Activated CD4-positive, alpha-beta T cell treated with anti-CD3 and anti-CD28 coated beads, Interleukin-2, amount 10 ng/mL, durations not matched to agents 24 days and 14 days (primary cell): ENCODE data around the gene CEP57L1. TPM values are rescaled to one million over a fixed set of nuclear protein-coding genes. Genes with fewer than 3 reads are reported as not detected.
A peak's percentile ranks its signal among the peaks of the same experiment; 100 is the strongest.
"Not testable (repeated sequence)": the region's sequence is repeated elsewhere in the genome, so short reads cannot be mapped to it uniquely, and the experiment has no call there.

Experiments
- DNase-seq: peaks from one replicate; pipeline ENCODE4 v3.0.0; 2022
- H3K27ac Mint-ChIP-seq: one replicate; pipeline ENCODE4 v1.8.0; 2022; ENCODE audit warnings: mild to moderate bottlenecking, mixed read lengths
- H3K27me3 Mint-ChIP-seq: one replicate; pipeline ENCODE4 v1.8.0; 2022; ENCODE audit warnings: mixed read lengths
- H3K36me3 Mint-ChIP-seq: one replicate; pipeline ENCODE4 v1.8.0; 2022; ENCODE audit warnings: low read depth, mild to moderate bottlenecking, mixed read lengths
- H3K4me1 Mint-ChIP-seq: one replicate; pipeline ENCODE4 v1.8.0; 2021; ENCODE audit warnings: mixed read lengths
- H3K4me3 Mint-ChIP-seq: one replicate; pipeline ENCODE4 v1.8.0; 2022; ENCODE audit warnings: mild to moderate bottlenecking, moderate library complexity, mixed read lengths
- H3K9me3 Mint-ChIP-seq: one replicate; pipeline ENCODE4 v1.8.0; 2021; ENCODE audit warnings: mixed read lengths
- intact Hi-C: fragments of 100-400 bp; cut with micrococcal nuclease; formaldehyde crosslinking; loops from one replicate; pipeline ENCODE4 v1.15.1; 2023
- total RNA-seq: library from RNA; stranded (reverse); gene quantifications from 2 replicates; pipeline ENCODE4 v1.2.3, GENCODE V29; 2022

The CEP57L1 gene
- total RNA-seq, 1 donor from 2014 or later = 15.3 TPM

DNA sequence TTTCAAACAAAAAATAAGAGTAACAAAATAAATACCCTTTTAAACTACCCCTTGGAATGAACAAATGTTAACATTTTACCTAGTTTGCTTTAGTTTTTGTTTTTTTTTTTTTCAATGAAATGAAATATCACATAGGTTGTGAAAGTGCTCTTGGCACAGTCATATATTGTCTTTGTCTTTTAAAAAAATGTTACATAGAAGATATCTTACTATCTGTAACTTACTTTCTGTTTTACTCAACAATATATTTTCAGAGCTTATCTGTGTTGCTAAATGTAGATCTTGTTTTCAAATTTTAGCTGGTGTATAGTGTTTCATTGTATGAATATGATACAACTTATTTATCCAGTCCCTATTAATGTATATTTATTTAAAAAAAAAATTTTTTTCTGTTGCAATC lies 8.6 kb downstream of the CEP57L1 start:
- Mint-ChIP-seq H3K27me3 (no peaks in the 10 kb centered on the region), H3K4me3 (no peak overlapping the region), H3K27ac (no peak overlapping the region), H3K36me3 (peaks cover 11% of the 10 kb centered on the region), H3K4me1 (peaks cover 4% of the 10 kb centered on the region), H3K9me3 (no peaks in the 10 kb centered on the region)
- no peak for DNase-seq
- intact Hi-C loops = no loop called here

DNA sequence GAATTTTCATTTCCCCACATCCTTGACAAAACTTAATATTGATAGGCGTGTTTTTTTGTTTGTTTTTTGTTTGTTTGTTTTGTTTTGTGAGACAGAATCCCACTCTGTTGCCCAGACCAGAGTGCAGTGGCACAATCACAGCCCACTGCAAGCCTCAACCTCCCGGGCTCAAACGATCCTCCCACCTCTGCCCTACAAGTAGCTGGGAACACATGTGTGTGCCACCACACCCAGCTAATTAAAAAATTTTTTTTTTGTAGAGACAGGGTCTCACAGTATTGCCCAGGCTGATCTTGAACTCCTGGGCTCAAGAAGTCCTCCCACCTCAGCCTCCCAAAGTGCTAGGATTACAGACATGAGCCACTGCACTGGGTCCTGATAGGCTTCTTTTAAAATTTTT lies 9.2 kb downstream of the CEP57L1 start:
- Mint-ChIP-seq H3K4me1 (peaks cover 1% of the 10 kb centered on the region), H3K9me3 (no peaks in the 10 kb centered on the region), H3K36me3 (peaks cover 8% of the 10 kb centered on the region), H3K27ac (no peak overlapping the region), H3K4me3 (no peak overlapping the region), H3K27me3 (no peaks in the 10 kb centered on the region)
- DNase-seq = peak; percentile 51
- intact Hi-C loops = no loop called here

DNA sequence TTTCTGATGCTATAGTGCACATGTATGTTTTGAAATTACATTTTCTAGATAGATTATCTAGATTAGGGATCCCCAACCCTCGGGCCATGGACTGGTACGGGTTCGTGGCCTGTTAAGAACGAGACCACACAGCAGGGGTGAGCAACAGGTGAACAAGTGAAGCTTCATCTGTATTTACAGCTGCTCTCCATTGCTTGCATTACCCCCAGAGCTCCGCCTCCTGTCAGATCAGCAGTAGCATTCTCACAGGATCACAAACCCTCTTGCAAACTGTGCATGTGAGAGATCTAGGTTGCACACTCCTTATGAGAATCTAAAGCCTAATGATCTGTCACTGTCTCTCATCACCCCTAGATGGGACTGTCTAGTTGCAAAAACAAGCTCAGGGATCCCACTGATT lies 10.4 kb downstream of the CEP57L1 start:
- peaks cover 9% of the 10 kb centered on the region for H3K9me3 Mint-ChIP-seq
- intact Hi-C loops = no loop called here
- H3K36me3 Mint-ChIP-seq = peaks cover 16% of the 10 kb centered on the region
- peak; percentile 53 for DNase-seq
- H3K4me3 Mint-ChIP-seq = no peak overlapping the region
- H3K27ac Mint-ChIP-seq = no peak overlapping the region
- peaks cover 1% of the 10 kb centered on the region for H3K4me1 Mint-ChIP-seq
- no peaks in the 10 kb centered on the region for H3K27me3 Mint-ChIP-seq

- H3K27ac Mint-ChIP-seq, H3K4me3 Mint-ChIP-seq, H3K4me1 Mint-ChIP-seq, intact Hi-C loops, H3K27me3 Mint-ChIP-seq: not testable (repeated sequence)
- peak; percentile 14 for DNase-seq
- peaks cover 15% of the 10 kb centered on the region for H3K36me3 Mint-ChIP-seq
- H3K9me3 Mint-ChIP-seq = peaks cover 13% of the 10 kb centered on the region
These were observed 14.4 kb downstream of the CEP57L1 start for GRCh38 chr6:109109663-109110062.

DNA sequence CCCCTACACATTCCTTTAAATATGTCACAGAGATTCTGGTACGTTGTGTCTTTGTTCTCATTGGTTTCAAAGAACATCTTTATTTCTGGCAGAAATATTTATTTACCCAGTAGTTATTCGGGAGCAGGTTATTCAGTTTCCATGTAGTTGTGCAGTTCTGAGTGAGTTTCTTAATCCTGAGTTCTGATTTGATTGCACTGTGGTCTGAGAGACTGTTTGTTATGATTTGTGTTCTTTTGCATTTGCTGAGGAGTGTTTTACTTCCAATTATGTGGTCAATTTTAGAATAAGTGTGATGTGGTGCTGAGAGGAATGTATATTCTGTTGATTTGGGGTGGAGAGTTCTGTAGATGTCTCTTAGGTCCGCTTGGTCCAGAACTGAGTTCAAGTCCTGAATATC lies 17.4 kb downstream of the CEP57L1 start:
- peaks cover 13% of the 10 kb centered on the region for H3K9me3 Mint-ChIP-seq
- H3K27me3 Mint-ChIP-seq, DNase-seq, H3K4me3 Mint-ChIP-seq, H3K27ac Mint-ChIP-seq, intact Hi-C loops, H3K4me1 Mint-ChIP-seq: not testable (repeated sequence)
- H3K36me3 Mint-ChIP-seq = peaks cover 15% of the 10 kb centered on the region

DNA sequence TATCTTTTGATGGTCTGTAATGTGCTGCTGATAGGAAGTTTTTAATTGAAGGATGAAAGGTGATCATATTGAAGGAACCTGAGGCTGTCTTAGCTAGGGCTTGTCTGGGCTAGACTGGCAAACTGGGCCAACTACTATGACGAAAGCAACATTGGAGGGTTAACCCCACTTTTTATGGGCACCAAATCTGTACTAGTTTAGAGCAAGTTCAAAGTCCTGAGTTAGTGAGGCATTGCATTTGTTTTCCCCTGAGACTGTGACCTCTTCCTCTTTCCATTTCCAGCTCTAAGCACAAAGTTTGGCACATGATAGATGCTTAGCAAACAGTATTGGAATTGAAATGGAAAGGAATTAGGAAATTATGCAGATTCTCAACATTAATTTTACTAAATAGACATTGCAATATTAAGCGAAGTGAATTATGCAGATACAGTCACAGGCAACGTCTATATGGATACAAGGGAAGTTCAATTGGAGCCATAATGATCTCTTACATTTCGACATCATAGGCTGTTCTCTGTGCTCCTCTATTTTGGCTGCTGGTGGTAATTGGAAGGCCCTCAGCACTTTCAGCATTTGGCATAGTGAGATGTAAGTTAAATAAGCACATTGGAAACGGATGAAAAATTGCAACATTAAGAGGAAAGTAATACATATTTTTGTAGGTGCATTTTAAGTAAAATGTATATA lies 22.2 kb downstream of the CEP57L1 start:
- no peak overlapping the region for H3K4me3 Mint-ChIP-seq

GRCh38 chr6:109118337-109118736 lies 23.0 kb downstream of the CEP57L1 start:
- H3K27ac Mint-ChIP-seq = no peak overlapping the region
- peaks cover 20% of the 10 kb centered on the region for H3K4me1 Mint-ChIP-seq
- DNase-seq = no peak
- no peaks in the 10 kb centered on the region for H3K9me3 Mint-ChIP-seq
- intact Hi-C loops = no loop called here
- H3K36me3 Mint-ChIP-seq = peaks cover 3% of the 10 kb centered on the region
- no peak overlapping the region for H3K4me3 Mint-ChIP-seq
- no peaks in the 10 kb centered on the region for H3K27me3 Mint-ChIP-seq

More for the DNA sequence above, 22.2 kb downstream of the CEP57L1 start:
- peaks cover 3% of the 10 kb centered on the region for H3K36me3 Mint-ChIP-seq
- DNase-seq = peak; percentile 33
- no peak overlapping the region for H3K27ac Mint-ChIP-seq
- no peaks in the 10 kb centered on the region for H3K9me3 Mint-ChIP-seq
- peaks cover 23% of the 10 kb centered on the region for H3K4me1 Mint-ChIP-seq
- H3K27me3 Mint-ChIP-seq = no peaks in the 10 kb centered on the region
- intact Hi-C loops = no loop called here

DNA sequence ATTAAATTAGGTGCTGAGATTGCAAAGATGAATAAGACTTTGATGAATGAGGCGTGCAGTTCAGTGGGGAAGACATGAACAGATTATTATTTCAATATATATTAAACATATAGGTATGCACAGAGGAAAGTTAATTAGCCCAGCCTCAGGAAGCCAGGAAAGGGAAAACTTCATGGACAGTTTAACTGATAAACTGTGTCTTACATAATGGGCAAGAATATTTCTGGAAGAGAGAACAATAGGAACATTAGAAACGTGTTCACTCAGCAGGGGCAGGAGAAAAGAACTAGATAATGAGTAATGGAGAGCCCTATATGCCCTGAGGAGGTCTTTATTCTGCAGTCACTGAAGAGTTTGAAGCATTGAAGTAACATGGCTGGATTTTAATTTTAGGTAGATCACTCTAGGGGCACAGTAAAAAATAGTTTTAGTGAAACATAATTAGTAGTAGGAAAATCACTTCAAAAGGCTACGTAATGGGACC lies 23.6 kb downstream of the CEP57L1 start:
- Mint-ChIP-seq H3K36me3 (peaks cover 6% of the 10 kb centered on the region), H3K4me1 (peaks cover 22% of the 10 kb centered on the region), H3K27ac (no peak overlapping the region), H3K27me3 (no peaks in the 10 kb centered on the region), H3K9me3 (no peaks in the 10 kb centered on the region), H3K4me3 (no peak overlapping the region)
- intact Hi-C loops = no loop called here
- no peak for DNase-seq

GRCh38 chr6:109121411-109121810 lies 26.1 kb downstream of the CEP57L1 start:
- Mint-ChIP-seq H3K4me1 (peaks cover 22% of the 10 kb centered on the region), H3K36me3 (peaks cover 6% of the 10 kb centered on the region), H3K4me3 (no peak overlapping the region), H3K9me3 (no peaks in the 10 kb centered on the region), H3K27me3 (no peaks in the 10 kb centered on the region), H3K27ac (no peak overlapping the region)
- peak; percentile 20 for DNase-seq
- intact Hi-C loops = no loop called here

DNA sequence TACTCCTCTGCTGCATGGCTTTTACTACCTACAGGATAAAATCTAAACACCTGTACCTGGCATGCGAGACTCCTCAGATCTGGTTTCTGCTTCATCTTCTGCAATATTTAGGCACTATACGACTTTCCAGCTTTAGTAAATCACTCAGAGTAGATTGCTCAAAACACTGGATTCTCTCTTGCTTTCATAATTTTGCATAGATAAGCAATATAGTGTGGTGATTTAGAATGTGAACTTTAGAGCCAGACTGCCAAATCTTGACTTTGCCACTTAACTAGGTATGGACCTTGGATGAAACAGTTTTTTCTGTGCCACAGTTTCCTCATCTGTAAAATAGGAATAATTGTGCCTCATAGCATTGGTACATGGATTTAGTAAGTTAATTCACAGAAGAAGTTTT lies 28.9 kb downstream of the CEP57L1 start:
- Mint-ChIP-seq H3K4me3 (no peak overlapping the region), H3K27me3 (no peaks in the 10 kb centered on the region), H3K36me3 (peaks cover 6% of the 10 kb centered on the region), H3K9me3 (no peaks in the 10 kb centered on the region), H3K27ac (no peak overlapping the region), H3K4me1 (peaks cover 20% of the 10 kb centered on the region)
- intact Hi-C loops = no loop called here
- no peak for DNase-seq

DNA sequence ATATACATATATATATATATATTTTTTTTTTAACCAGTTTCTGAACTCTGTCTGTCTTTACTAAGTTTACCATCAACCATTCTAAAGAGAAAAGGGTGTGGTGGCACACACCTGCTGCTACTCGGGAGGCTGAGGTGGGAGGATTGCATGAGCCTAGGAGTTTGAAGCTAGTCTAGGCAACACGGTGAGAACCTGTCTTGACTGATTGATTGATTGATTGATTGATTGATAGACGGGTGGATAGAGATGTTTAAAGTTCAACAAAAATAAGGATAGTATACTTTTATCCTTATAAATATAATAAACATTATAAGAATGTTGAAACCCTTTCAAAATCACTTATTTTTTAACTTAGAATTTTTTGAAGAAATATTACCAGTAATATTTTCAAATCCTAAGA lies 30.2 kb downstream of the CEP57L1 start:
- Mint-ChIP-seq H3K36me3 (peaks cover 9% of the 10 kb centered on the region), H3K4me1 (peaks cover 14% of the 10 kb centered on the region), H3K27me3 (no peaks in the 10 kb centered on the region), H3K4me3 (no peak overlapping the region), H3K27ac (no peak overlapping the region), H3K9me3 (no peaks in the 10 kb centered on the region)
- no peak for DNase-seq
- intact Hi-C loops = no loop called here

- Mint-ChIP-seq H3K36me3 (peaks cover 11% of the 10 kb centered on the region), H3K9me3 (peaks cover 4% of the 10 kb centered on the region), H3K4me1 (peaks cover 3% of the 10 kb centered on the region), H3K27me3 (no peaks in the 10 kb centered on the region), H3K4me3 (no peak overlapping the region), H3K27ac (no peak overlapping the region)
- intact Hi-C loops = no loop called here
- DNase-seq = no peak
These were observed 34.8 kb downstream of the CEP57L1 start for GRCh38 chr6:109130065-109130464.

DNA sequence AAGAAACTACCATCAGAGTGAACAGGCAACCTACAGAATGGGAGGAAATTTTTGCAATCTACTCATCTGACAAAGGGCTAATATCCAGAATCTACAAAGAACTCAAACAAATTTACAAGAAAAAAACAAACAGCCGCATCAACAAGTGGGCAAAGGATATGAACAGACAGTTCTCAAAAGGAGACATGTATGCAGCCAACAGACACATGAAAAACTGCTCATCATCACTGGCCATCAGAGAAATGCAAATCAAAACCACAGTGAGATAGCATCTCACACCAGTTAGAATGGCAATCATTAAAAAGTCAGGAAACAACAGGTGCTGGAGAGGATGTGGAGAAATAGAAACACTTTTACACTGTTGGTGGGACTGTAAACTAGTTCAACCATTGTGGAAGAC lies 40.3 kb downstream of the CEP57L1 start:
- H3K4me1 Mint-ChIP-seq, H3K27ac Mint-ChIP-seq, H3K4me3 Mint-ChIP-seq, H3K27me3 Mint-ChIP-seq, H3K9me3 Mint-ChIP-seq, intact Hi-C loops, DNase-seq: not testable (repeated sequence)
- H3K36me3 Mint-ChIP-seq = peaks cover 12% of the 10 kb centered on the region

GRCh38 chr6:109136039-109136438 lies 40.7 kb downstream of the CEP57L1 start:
- intact Hi-C loops, DNase-seq, H3K4me3 Mint-ChIP-seq, H3K27me3 Mint-ChIP-seq, H3K4me1 Mint-ChIP-seq, H3K27ac Mint-ChIP-seq, H3K9me3 Mint-ChIP-seq: not testable (repeated sequence)
- peaks cover 14% of the 10 kb centered on the region for H3K36me3 Mint-ChIP-seq

GRCh38 chr6:109136530-109136929 lies 41.2 kb downstream of the CEP57L1 start:
- H3K9me3 Mint-ChIP-seq, H3K4me3 Mint-ChIP-seq, DNase-seq, H3K27me3 Mint-ChIP-seq, H3K27ac Mint-ChIP-seq, H3K4me1 Mint-ChIP-seq, intact Hi-C loops: not testable (repeated sequence)
- peaks cover 18% of the 10 kb centered on the region for H3K36me3 Mint-ChIP-seq
